AG20443 (cell line): ENCODE data around the gene NCOA1.
"Not testable (repeated sequence)": the region's sequence is repeated elsewhere in the genome, so short reads cannot be mapped to it uniquely, and the experiment has no call there.

ENCODE experiments used
- DNase-seq: peaks from one replicate; pipeline ENCODE4 v3.0.0; 2012; ENCODE audit warnings: low spot score, mixed read lengths

NCOA1 gene

GRCh38 chr2:24791452-24791851 is 300.4 kb downstream of the NCOA1 start:
- no peak for DNase-seq

GRCh38 chr2:24792542-24792873 is 301.5 kb downstream of the NCOA1 start:
- no peak for DNase-seq

- peak; percentile 98 for DNase-seq
Observed at GRCh38 chr2:24792874-24793760, 302.1 kb downstream of the NCOA1 start, which contains the start of the genes CENPO and PTRHD1. TSS of gene CENPO (plus strand) at chr2:24793425. CDS start at chr2:24793920, 495 bp downstream. TSS of gene PTRHD1 (minus strand) at chr2:24793391. CDS start at chr2:24793377, 14 bp downstream.

GRCh38 chr2:24793761-24794435 is 302.8 kb downstream of the NCOA1 start:
- peak; percentile 20 for DNase-seq

- no peak for DNase-seq
Observed at GRCh38 chr2:24797644-24798043, 306.6 kb downstream of the NCOA1 start.

GRCh38 chr2:24800487-24800886 is 309.4 kb downstream of the NCOA1 start:
- DNase-seq = not testable (repeated sequence)

- DNase-seq = not testable (repeated sequence)
Observed at GRCh38 chr2:24805811-24806660, 315.0 kb downstream of the NCOA1 start.

- DNase-seq = no peak
Observed at GRCh38 chr2:24806661-24807036, 315.6 kb downstream of the NCOA1 start.

GRCh38 chr2:24809316-24810007 is 318.4 kb downstream of the NCOA1 start:
- no peak for DNase-seq

GRCh38 chr2:24813691-24814137 is 322.7 kb downstream of the NCOA1 start:
- no peak for DNase-seq

- no peak for DNase-seq
Observed at GRCh38 chr2:24814516-24814915, 323.5 kb downstream of the NCOA1 start.

GRCh38 chr2:24815171-24815570 is 324.1 kb downstream of the NCOA1 start:
- no peak for DNase-seq

- DNase-seq = no peak
Observed at GRCh38 chr2:24816404-24816803, 325.4 kb downstream of the NCOA1 start.

GRCh38 chr2:24816884-24817283 is 325.8 kb downstream of the NCOA1 start:
- DNase-seq = peak; percentile 75

GRCh38 chr2:24818721-24819167 is 327.7 kb downstream of the NCOA1 start:
- peak; percentile 17 for DNase-seq

GRCh38 chr2:24819442-24820174 is 328.6 kb downstream of the NCOA1 start:
- no peak for DNase-seq

- no peak for DNase-seq
Observed at GRCh38 chr2:24820175-24820513, 329.1 kb downstream of the NCOA1 start.
